Glutamatergic neuron (in vitro differentiated cells): ENCODE measurements around the gene SERPINE3. TPM values are rescaled to one million over a fixed set of nuclear protein-coding genes. Genes with fewer than 3 reads are reported as not detected.

Source experiments
- DNase-seq: peaks from one replicate; pipeline ENCODE4 v3.0.0; 2022
- H3K27ac Mint-ChIP-seq: one replicate; pipeline ENCODE4 v1.8.0; 2020; ENCODE audit warnings: mild to moderate bottlenecking, mixed read lengths, inconsistent platforms; ENCODE audit not compliant: unreplicated experiment
- H3K27me3 Mint-ChIP-seq: one replicate; pipeline ENCODE4 v1.8.0; 2020; ENCODE audit warnings: mild to moderate bottlenecking, moderate library complexity, mixed read lengths, inconsistent platforms; ENCODE audit not compliant: unreplicated experiment
- H3K36me3 Mint-ChIP-seq: one replicate; pipeline ENCODE4 v1.8.0; 2020; ENCODE audit warnings: mild to moderate bottlenecking, mixed read lengths, inconsistent platforms; ENCODE audit not compliant: unreplicated experiment
- H3K4me1 Mint-ChIP-seq: one replicate; pipeline ENCODE4 v1.8.0; 2020; ENCODE audit warnings: mild to moderate bottlenecking, low read depth, mixed read lengths, inconsistent platforms; ENCODE audit not compliant: unreplicated experiment
- H3K4me3 Mint-ChIP-seq: one replicate; pipeline ENCODE4 v1.8.0; 2020; ENCODE audit warnings: mild to moderate bottlenecking, mixed read lengths, inconsistent platforms; ENCODE audit not compliant: unreplicated experiment
- H3K9me3 Mint-ChIP-seq: one replicate; pipeline ENCODE4 v1.8.0; 2020; ENCODE audit warnings: mild to moderate bottlenecking, moderate library complexity, mixed read lengths, inconsistent platforms; ENCODE audit not compliant: unreplicated experiment
- CTCF ChIP-seq: fragments of 200-600 bp; sonication (generic); IDR thresholded peaks from one replicate; pipeline ENCODE4 v1.5.0; 2021; ENCODE audit not compliant: partially characterized antibody, unreplicated experiment
- total RNA-seq: library from RNA; stranded (reverse); fragmentation: NEBNext Ultra II Directional; extraction: Animal tissue kit (Norgen Biotek cat#: 25700); gene quantifications from one replicate; pipeline ENCODE4 v1.2.1, GENCODE V29; 2021; ENCODE audit not compliant: unreplicated experiment

The SERPINE3 gene
- total RNA-seq, 1 donor from 2014 or later = not detected

- DNase-seq = no peak
- Mint-ChIP-seq H3K27ac (no peak overlapping the region), H3K36me3 (no peaks in the 10 kb centered on the region), H3K4me1 (peaks cover 5% of the 10 kb centered on the region), H3K9me3 (peaks cover 3% of the 10 kb centered on the region), H3K27me3 (peaks cover 4% of the 10 kb centered on the region), H3K4me3 (no peak overlapping the region)
- no peak for TF ChIP-seq CTCF
Measured at GRCh38 chr13:51321836-51322235, 17.7 kb upstream of the SERPINE3 start.

GRCh38 chr13:51322826-51323225, 16.7 kb upstream of the SERPINE3 start:
- peaks cover 5% of the 10 kb centered on the region for H3K4me1 Mint-ChIP-seq
- H3K4me3 Mint-ChIP-seq = no peak overlapping the region
- peaks cover 3% of the 10 kb centered on the region for H3K9me3 Mint-ChIP-seq
- no peaks in the 10 kb centered on the region for H3K36me3 Mint-ChIP-seq
- TF ChIP-seq CTCF = no peak
- peaks cover 4% of the 10 kb centered on the region for H3K27me3 Mint-ChIP-seq
- no peak overlapping the region for H3K27ac Mint-ChIP-seq
- no peak for DNase-seq

GRCh38 chr13:51323824-51324511, 15.5 kb upstream of the SERPINE3 start:
- Mint-ChIP-seq H3K27ac (no peak overlapping the region), H3K9me3 (peaks cover 3% of the 10 kb centered on the region), H3K36me3 (no peaks in the 10 kb centered on the region), H3K4me1 (peaks cover 7% of the 10 kb centered on the region), H3K4me3 (no peak overlapping the region), H3K27me3 (peaks cover 4% of the 10 kb centered on the region)
- no peak for DNase-seq
- TF ChIP-seq CTCF = no peak

GRCh38 chr13:51324714-51325420, 14.6 kb upstream of the SERPINE3 start:
- no peak for DNase-seq
- TF ChIP-seq CTCF = no peak
- Mint-ChIP-seq H3K9me3 (peaks cover 3% of the 10 kb centered on the region), H3K27ac (no peak overlapping the region), H3K36me3 (no peaks in the 10 kb centered on the region), H3K4me3 (no peak overlapping the region), H3K27me3 (peaks cover 4% of the 10 kb centered on the region), H3K4me1 (peaks cover 8% of the 10 kb centered on the region)

GRCh38 chr13:51325837-51326236, 13.7 kb upstream of the SERPINE3 start:
- no peak for TF ChIP-seq CTCF
- H3K27ac Mint-ChIP-seq = no peak overlapping the region
- DNase-seq = no peak
- H3K4me1 Mint-ChIP-seq = peaks cover 8% of the 10 kb centered on the region
- H3K9me3 Mint-ChIP-seq = peaks cover 3% of the 10 kb centered on the region
- peaks cover 4% of the 10 kb centered on the region for H3K27me3 Mint-ChIP-seq
- no peak overlapping the region for H3K4me3 Mint-ChIP-seq
- H3K36me3 Mint-ChIP-seq = no peaks in the 10 kb centered on the region
